ENCODE data around the gene CRIP2. TPM values are rescaled to one million over a fixed set of nuclear protein-coding genes. Genes with fewer than 3 reads are reported as not detected.

The CRIP2 gene
- total and polyA plus RNA-seq, 9 donors: 144 to 335 (median 235) TPM

- peaks cover 25% of the 10 kb centered on the region for H3K36me3 ChIP-seq (ENCODE audit: control insufficient read depth, insufficient read depth, low read length)
- H3K27ac ChIP-seq (ENCODE audit: low read length): no peak overlapping the region
- no peaks in the 10 kb centered on the region for H3K27me3 ChIP-seq (ENCODE audit: control insufficient read depth, insufficient read depth, low read length)
- no peak for DNase-seq
- H3K4me3 ChIP-seq (ENCODE audit: low read length): no peak overlapping the region
- WGBS (ENCODE audit: insufficient coverage): no CpG with 5 or more reads among the region's 1 CpG
- H3K9me3 ChIP-seq (replicated peaks; ENCODE audit: control insufficient read depth, low read depth, low read length): peaks cover 22% of the 10 kb centered on the region
- no peaks in the 10 kb centered on the region for H3K4me1 ChIP-seq (ENCODE audit: control insufficient read depth, insufficient read depth, low read length)
Observed at GRCh38 chr14:105431256-105431655, 43.4 kb upstream of the CRIP2 start.

- Histone ChIP-seq H3K27ac (ENCODE audit: low read length) (no peak overlapping the region), H3K27me3 (ENCODE audit: control insufficient read depth, insufficient read depth, low read length) (no peaks in the 10 kb centered on the region), H3K4me1 (ENCODE audit: control insufficient read depth, insufficient read depth, low read length) (no peaks in the 10 kb centered on the region), H3K9me3 (replicated peaks; ENCODE audit: control insufficient read depth, low read depth, low read length) (peaks cover 10% of the 10 kb centered on the region), H3K36me3 (ENCODE audit: control insufficient read depth, insufficient read depth, low read length) (peaks cover 22% of the 10 kb centered on the region), H3K4me3 (ENCODE audit: low read length) (no peak overlapping the region)
- WGBS (ENCODE audit: insufficient coverage): 70% methylated on average over 10 of the region's 12 CpGs
- DNase-seq: no peak
Observed at GRCh38 chr14:105432657-105433056, 42.0 kb upstream of the CRIP2 start.

GRCh38 chr14:105433161-105433605 is 41.4 kb upstream of the CRIP2 start:
- Histone ChIP-seq H3K36me3 (ENCODE audit: control insufficient read depth, insufficient read depth, low read length) (peaks cover 24% of the 10 kb centered on the region), H3K4me3 (ENCODE audit: low read length) (no peak overlapping the region), H3K9me3 (replicated peaks; ENCODE audit: control insufficient read depth, low read depth, low read length) (peaks cover 10% of the 10 kb centered on the region), H3K27ac (ENCODE audit: low read length) (no peak overlapping the region), H3K27me3 (ENCODE audit: control insufficient read depth, insufficient read depth, low read length) (no peaks in the 10 kb centered on the region), H3K4me1 (ENCODE audit: control insufficient read depth, insufficient read depth, low read length) (no peaks in the 10 kb centered on the region)
- no peak for DNase-seq
- WGBS (ENCODE audit: insufficient coverage): 69% methylated on average over 16 of the region's 17 CpGs

DNA sequence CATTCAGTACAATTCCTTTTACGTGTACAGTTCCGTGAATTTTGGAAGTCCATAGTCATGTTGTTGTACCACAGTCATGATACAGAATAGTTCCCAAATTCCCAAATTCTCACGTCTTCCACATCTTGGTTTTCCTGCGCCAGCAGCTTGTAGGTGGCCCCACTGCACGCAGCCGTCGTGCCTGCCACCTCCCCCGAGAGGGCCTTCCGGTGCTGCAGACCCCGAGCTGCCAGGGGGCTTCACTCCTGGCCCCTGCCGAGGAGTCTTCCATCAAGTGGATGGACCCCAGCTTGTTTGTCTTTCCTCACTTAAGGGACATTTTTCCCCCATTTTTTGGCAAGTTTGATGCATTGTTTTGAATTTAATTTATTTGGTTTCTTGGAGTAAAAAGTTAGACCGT is 38.2 kb upstream of the CRIP2 start:
- no peaks in the 10 kb centered on the region for H3K27me3 ChIP-seq (ENCODE audit: control insufficient read depth, insufficient read depth, low read length)
- WGBS (ENCODE audit: insufficient coverage): 79% methylated on average over 10 of the region's 12 CpGs

GRCh38 chr14:105436891-105437722 is 37.5 kb upstream of the CRIP2 start:
- Histone ChIP-seq H3K9me3 (replicated peaks; ENCODE audit: control insufficient read depth, low read depth, low read length) (peaks cover 5% of the 10 kb centered on the region), H3K27me3 (ENCODE audit: control insufficient read depth, insufficient read depth, low read length) (no peaks in the 10 kb centered on the region), H3K4me1 (ENCODE audit: control insufficient read depth, insufficient read depth, low read length) (peaks cover 9% of the 10 kb centered on the region), H3K36me3 (ENCODE audit: control insufficient read depth, insufficient read depth, low read length) (peaks cover 42% of the 10 kb centered on the region), H3K27ac (ENCODE audit: low read length) (no peak overlapping the region), H3K4me3 (ENCODE audit: low read length) (no peak overlapping the region)
- DNase-seq: no peak
- 89% methylated on average over 29 of the region's 31 CpGs for WGBS (ENCODE audit: insufficient coverage)

More for the DNA sequence above, 38.2 kb upstream of the CRIP2 start:
- no peak overlapping the region for H3K27ac ChIP-seq (ENCODE audit: low read length)
- no peak for DNase-seq
- peaks cover 9% of the 10 kb centered on the region for H3K4me1 ChIP-seq (ENCODE audit: control insufficient read depth, insufficient read depth, low read length)
- peaks cover 45% of the 10 kb centered on the region for H3K36me3 ChIP-seq (ENCODE audit: control insufficient read depth, insufficient read depth, low read length)
- H3K9me3 ChIP-seq (replicated peaks; ENCODE audit: control insufficient read depth, low read depth, low read length): peaks cover 7% of the 10 kb centered on the region
- H3K4me3 ChIP-seq (ENCODE audit: low read length): no peak overlapping the region

DNA sequence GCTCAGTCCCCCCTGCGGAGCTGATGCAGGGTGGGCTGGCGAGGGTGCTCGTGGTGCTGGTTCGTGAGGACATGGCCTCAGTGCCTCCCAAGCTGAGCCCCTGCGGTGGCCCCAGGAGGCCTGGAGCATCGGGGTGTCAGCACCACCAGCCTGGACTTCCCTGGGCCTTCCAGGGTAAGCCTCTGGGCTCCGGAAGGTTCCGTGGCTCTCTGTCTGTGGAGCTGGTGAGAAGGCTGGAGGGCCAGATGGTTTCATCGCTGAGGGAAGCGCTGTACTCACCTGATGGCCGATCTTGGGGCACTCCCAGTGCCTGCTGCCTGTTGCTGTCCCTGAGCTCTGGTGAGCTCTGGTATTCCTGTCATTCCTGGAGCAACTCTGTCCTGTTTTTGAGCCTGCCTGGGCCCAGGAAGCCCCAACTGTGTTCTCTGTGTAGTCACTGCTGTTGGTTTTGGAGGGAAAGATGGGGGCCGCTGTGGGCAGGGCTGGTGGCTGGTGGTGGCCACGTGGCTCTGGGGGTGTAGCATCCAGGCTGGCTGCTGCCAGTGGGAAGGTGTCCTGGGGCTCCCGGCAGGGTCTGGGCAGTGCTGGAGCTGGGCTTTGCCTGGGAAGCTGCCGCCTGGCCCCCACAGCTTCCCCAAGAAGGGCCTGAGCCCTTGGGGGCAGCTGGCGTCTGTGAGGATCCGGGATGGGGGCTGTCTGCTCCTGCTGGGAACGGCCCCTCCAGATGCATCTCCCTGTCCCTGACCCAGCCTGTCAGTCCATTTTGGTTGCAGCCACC is 36.7 kb upstream of the CRIP2 start:
- peaks cover 50% of the 10 kb centered on the region for H3K36me3 ChIP-seq (ENCODE audit: control insufficient read depth, insufficient read depth, low read length)
- 91% methylated on average over 15 of the region's 18 CpGs for WGBS (ENCODE audit: insufficient coverage)
- H3K4me1 ChIP-seq (ENCODE audit: control insufficient read depth, insufficient read depth, low read length): peaks cover 9% of the 10 kb centered on the region
- DNase-seq: no peak
- no peaks in the 10 kb centered on the region for H3K27me3 ChIP-seq (ENCODE audit: control insufficient read depth, insufficient read depth, low read length)
- H3K4me3 ChIP-seq (ENCODE audit: low read length): no peak overlapping the region
- peaks cover 5% of the 10 kb centered on the region for H3K9me3 ChIP-seq (replicated peaks; ENCODE audit: control insufficient read depth, low read depth, low read length)
- no peak overlapping the region for H3K27ac ChIP-seq (ENCODE audit: low read length)

DNA sequence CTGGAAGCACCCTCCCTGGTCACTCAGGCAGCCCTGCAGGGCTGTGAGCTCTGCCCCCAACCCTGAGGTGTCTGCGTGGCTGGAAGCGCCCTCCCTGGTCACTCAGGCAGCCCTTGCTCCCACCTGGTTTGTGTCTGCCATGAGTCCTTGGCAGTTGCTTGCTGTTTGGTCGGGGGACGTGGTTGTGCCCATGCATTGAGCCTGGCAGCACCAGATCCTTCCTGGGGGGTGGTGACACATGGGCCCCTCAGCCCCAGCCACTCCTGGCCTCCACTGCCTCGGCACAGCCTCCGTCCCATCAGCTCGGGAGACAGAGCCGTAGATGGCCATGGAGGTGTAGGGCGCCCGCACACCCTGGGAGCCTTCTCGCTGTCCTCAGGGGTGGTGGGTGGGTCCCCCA is 35.4 kb upstream of the CRIP2 start:
- Histone ChIP-seq H3K27ac (ENCODE audit: low read length) (no peak overlapping the region), H3K4me3 (ENCODE audit: low read length) (no peak overlapping the region), H3K36me3 (ENCODE audit: control insufficient read depth, insufficient read depth, low read length) (peaks cover 55% of the 10 kb centered on the region), H3K4me1 (ENCODE audit: control insufficient read depth, insufficient read depth, low read length) (peaks cover 9% of the 10 kb centered on the region), H3K9me3 (replicated peaks; ENCODE audit: control insufficient read depth, low read depth, low read length) (peaks cover 5% of the 10 kb centered on the region), H3K27me3 (ENCODE audit: control insufficient read depth, insufficient read depth, low read length) (no peaks in the 10 kb centered on the region)
- WGBS (ENCODE audit: insufficient coverage): 91% methylated on average over 7 of the region's 11 CpGs
- DNase-seq: no peak

- Histone ChIP-seq H3K27ac (ENCODE audit: low read length) (no peak overlapping the region), H3K4me1 (ENCODE audit: control insufficient read depth, insufficient read depth, low read length) (peaks cover 9% of the 10 kb centered on the region), H3K27me3 (ENCODE audit: control insufficient read depth, insufficient read depth, low read length) (no peaks in the 10 kb centered on the region), H3K36me3 (ENCODE audit: control insufficient read depth, insufficient read depth, low read length) (peaks cover 55% of the 10 kb centered on the region), H3K4me3 (ENCODE audit: low read length) (no peak overlapping the region), H3K9me3 (replicated peaks; ENCODE audit: control insufficient read depth, low read depth, low read length) (peaks cover 5% of the 10 kb centered on the region)
- no peak for DNase-seq
- 79% methylated on average over 30 of the region's 33 CpGs for WGBS (ENCODE audit: insufficient coverage)
Observed at GRCh38 chr14:105439710-105440553, 34.7 kb upstream of the CRIP2 start.

- Histone ChIP-seq H3K27ac (ENCODE audit: low read length) (no peak overlapping the region), H3K9me3 (replicated peaks; ENCODE audit: control insufficient read depth, low read depth, low read length) (peaks cover 3% of the 10 kb centered on the region), H3K27me3 (ENCODE audit: control insufficient read depth, insufficient read depth, low read length) (no peaks in the 10 kb centered on the region), H3K4me1 (ENCODE audit: control insufficient read depth, insufficient read depth, low read length) (peaks cover 9% of the 10 kb centered on the region), H3K4me3 (ENCODE audit: low read length) (no peak overlapping the region), H3K36me3 (ENCODE audit: control insufficient read depth, insufficient read depth, low read length) (peaks cover 56% of the 10 kb centered on the region)
- 90% methylated on average over 15 of the region's 15 CpGs for WGBS (ENCODE audit: insufficient coverage)
- no peak for DNase-seq
Observed at GRCh38 chr14:105440554-105440900, 34.1 kb upstream of the CRIP2 start.

- WGBS (ENCODE audit: insufficient coverage): 89% methylated on average over 9 of the region's 9 CpGs
- H3K27me3 ChIP-seq (ENCODE audit: control insufficient read depth, insufficient read depth, low read length): no peaks in the 10 kb centered on the region
- H3K27ac ChIP-seq (ENCODE audit: low read length): no peak overlapping the region
- DNase-seq: no peak
- H3K4me1 ChIP-seq (ENCODE audit: control insufficient read depth, insufficient read depth, low read length): peaks cover 9% of the 10 kb centered on the region
- no peaks in the 10 kb centered on the region for H3K9me3 ChIP-seq (replicated peaks; ENCODE audit: control insufficient read depth, low read depth, low read length)
- peaks cover 61% of the 10 kb centered on the region for H3K36me3 ChIP-seq (ENCODE audit: control insufficient read depth, insufficient read depth, low read length)
- H3K4me3 ChIP-seq (ENCODE audit: low read length): no peak overlapping the region
Observed at GRCh38 chr14:105440992-105441391, 33.6 kb upstream of the CRIP2 start.
